Epithelial cell of proximal tubule (primary cell): ENCODE data around the gene GJD4. TPM values are rescaled to one million over a fixed set of nuclear protein-coding genes. Genes with fewer than 3 reads are reported as not detected.

Source experiments
- DNase-seq: peaks from one replicate; pipeline ENCODE4 v3.0.0-alpha.2; 2011; ENCODE audit warnings: low read depth
- H3K4me3 ChIP-seq: 2 replicates; pipeline ENCODE4 v1.5.1; 2011; ENCODE audit warnings: low read depth, mild to moderate bottlenecking, low read length
- total RNA-seq: library from RNA; depleted of rRNA; stranded (reverse); fragments of >200 nt; gene quantifications from 2 replicates; pipeline ENCODE4 v1.2.3, GENCODE V29; 2015
- TF ChIP-seq, protein P1 (sequence below): conservative IDR thresholded peaks from 2 replicates; pipeline ENCODE4 v1.5.1; 2012; ENCODE audit warnings: low read depth, mild to moderate bottlenecking, low read length

The GJD4 gene, protein sequence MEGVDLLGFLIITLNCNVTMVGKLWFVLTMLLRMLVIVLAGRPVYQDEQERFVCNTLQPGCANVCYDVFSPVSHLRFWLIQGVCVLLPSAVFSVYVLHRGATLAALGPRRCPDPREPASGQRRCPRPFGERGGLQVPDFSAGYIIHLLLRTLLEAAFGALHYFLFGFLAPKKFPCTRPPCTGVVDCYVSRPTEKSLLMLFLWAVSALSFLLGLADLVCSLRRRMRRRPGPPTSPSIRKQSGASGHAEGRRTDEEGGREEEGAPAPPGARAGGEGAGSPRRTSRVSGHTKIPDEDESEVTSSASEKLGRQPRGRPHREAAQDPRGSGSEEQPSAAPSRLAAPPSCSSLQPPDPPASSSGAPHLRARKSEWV
- not detected in 2 replicates for total RNA-seq

DNA sequence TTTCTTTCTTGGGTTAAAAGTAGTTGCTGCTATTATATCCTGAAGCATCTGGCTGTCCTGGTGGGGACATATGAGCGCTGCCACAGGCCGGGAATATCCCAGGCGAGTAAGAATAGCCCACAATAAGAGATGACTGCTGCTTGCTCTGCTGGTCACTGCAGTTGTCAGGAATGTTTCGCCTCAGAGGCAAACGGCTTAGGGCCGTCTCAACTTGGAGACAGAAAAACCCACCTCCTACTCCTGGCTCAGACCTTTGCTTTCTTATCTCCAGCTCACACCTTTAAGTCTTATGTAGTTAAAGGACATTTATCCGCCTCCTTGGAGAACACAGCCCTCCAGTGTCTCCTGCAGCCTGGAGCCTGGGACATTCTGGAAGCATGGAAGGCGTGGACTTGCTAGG is at the start of gene GJD4:
Gene GJD4, plus strand, starts transcription at position 151 of the 400 bp plus-strand sequence. Its CDS starts 227 bp downstream, at position 378.
- TF ChIP-seq, protein P1, sequence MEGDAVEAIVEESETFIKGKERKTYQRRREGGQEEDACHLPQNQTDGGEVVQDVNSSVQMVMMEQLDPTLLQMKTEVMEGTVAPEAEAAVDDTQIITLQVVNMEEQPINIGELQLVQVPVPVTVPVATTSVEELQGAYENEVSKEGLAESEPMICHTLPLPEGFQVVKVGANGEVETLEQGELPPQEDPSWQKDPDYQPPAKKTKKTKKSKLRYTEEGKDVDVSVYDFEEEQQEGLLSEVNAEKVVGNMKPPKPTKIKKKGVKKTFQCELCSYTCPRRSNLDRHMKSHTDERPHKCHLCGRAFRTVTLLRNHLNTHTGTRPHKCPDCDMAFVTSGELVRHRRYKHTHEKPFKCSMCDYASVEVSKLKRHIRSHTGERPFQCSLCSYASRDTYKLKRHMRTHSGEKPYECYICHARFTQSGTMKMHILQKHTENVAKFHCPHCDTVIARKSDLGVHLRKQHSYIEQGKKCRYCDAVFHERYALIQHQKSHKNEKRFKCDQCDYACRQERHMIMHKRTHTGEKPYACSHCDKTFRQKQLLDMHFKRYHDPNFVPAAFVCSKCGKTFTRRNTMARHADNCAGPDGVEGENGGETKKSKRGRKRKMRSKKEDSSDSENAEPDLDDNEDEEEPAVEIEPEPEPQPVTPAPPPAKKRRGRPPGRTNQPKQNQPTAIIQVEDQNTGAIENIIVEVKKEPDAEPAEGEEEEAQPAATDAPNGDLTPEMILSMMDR: no peak
- DNase-seq: no peak
- no peak within 1 kb of the TSS for H3K4me3 ChIP-seq

DNA sequence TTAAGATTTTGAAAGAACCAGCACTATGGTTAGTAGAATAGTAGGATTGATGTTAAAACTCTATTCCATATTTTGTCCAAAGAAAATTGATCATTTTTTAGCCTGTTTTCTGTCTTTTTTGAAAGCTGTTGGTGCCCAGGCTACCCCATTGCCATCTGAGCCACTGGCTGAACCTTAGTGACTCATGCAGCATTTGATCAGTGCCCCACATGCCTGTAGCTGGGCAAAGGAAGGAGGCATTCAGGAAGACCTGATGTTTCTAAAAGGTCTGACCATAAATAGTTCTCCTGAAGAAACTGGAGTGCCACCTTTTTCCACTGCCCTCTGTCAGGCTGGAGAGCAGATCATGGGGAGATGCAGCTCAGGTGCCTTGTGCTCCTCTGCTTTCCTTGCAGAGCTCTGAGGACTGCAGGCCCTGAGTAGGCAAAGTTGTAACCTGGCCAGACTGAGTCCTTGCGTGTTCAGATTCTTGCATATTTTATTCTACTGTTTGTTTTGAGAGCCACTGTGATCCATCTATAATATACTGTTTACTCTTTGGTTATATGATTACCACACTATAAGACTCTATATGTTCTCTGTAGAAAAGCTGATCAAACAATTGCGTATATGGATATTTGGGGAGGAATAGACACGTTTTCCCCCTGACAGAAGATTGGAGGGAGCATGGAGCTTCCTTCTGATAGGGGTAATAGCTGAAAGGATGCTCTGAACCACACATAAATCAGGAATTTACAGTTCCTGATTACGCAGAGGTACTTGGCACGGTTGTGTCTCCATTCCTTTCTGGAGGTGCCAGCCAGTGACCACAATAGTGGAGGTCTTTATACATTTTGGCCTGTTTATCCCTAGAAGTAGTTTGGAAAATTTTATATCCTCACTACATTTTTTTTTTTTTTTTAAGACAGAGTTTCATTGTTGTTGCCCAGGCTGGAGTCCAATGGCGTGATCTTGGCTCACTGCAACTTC is 48.9 kb upstream of the GJD4 start:
- DNase-seq: no peak
- H3K4me3 ChIP-seq: no peak overlapping the region
- TF ChIP-seq, protein P1: no peak

DNA sequence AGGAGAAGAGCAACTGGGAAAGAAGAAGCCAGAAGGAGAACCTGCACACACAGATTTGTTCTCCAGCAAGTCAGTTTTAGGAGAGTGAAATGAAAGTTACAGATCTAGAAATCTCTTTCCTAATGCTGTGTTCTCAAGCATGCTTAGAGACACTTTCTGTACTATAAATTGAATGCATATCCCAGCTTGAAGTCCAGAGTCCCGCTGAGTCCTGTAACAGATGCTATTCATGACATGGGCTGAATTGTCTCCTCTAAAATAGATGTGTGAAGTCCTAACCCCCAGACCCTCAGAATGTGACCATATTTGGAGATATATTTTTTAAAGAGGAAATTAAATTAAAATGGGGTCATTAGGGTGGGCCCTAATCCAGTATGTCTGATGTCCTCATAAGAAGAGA is 46.9 kb upstream of the GJD4 start:
- TF ChIP-seq, protein P1: no peak
- no peak for DNase-seq
- no peak overlapping the region for H3K4me3 ChIP-seq

DNA sequence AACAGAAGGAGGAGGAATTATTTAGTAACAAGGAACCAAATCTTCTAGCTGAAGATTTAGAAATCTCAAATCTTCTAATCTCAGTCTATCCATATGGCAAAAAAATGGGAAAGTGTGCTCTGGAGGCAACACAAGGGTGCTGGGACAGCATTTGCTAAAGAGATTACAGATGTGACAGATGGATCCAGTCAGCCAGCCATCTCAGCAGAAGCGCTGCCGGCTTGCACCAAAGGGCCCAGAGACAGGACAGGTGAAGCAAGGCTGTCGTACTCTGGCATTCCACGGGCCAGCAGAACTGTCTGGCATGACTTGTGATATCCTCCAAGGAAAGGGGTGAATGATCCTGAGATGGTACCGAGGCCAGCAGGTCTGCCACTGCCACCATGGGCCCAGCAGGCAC is 45.7 kb upstream of the GJD4 start:
- no peak for DNase-seq
- TF ChIP-seq, protein P1: no peak
- H3K4me3 ChIP-seq: no peak overlapping the region

DNA sequence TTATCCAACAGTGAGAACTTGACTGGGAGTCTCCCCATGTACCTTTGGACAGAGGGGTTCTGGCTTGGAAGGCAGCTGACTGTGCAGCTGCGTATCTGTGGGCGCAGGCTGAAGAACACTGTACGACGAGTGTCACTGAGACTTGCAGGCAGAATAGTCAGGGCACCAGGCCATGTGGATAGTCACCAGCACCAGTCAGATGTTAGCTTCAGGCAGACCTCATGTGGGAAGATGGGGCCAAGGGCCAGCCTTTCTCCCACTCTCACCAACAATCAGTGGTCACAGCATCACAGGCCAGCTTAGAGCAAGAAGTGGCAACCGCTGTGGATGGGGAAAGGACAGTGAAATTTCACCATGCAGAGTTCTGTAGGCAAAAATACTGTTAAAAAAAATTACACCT is 43.4 kb upstream of the GJD4 start:
- TF ChIP-seq, protein P1: no peak
- no peak overlapping the region for H3K4me3 ChIP-seq
- no peak for DNase-seq

DNA sequence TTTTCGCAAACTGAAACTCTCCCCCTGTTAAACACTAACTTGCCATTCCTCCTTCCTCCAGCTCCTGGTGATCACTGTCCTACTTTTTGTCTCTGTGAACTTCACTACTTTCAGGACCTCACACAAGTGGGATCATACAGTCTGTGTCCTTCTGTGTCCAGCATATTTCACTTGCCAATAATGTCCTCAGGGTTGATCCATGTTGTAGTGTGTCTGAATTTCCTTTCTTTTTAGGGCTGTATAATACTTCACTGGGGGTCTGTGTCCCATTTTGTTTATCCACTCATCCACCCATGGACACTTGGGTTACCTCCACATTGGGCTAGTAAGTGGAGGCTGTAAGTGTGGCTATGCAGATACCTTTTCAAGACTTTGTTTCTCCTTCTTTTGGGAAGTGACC is 42.7 kb upstream of the GJD4 start:
- TF ChIP-seq, protein P1: no peak
- no peak overlapping the region for H3K4me3 ChIP-seq
- no peak for DNase-seq
